ENCODE measurements around the gene ZNFX1. TPM values are rescaled to one million over a fixed set of nuclear protein-coding genes. Genes with fewer than 3 reads are reported as not detected.
"Not testable (repeated sequence)": the region's sequence is repeated elsewhere in the genome, so short reads cannot be mapped to it uniquely, and the experiment has no call there.

Gene ZNFX1
- total and polyA plus RNA-seq, 2 donors (not counting 1 experiment from before 2014, with no cell fraction given) = 10.3 to 37.9 TPM

DNA sequence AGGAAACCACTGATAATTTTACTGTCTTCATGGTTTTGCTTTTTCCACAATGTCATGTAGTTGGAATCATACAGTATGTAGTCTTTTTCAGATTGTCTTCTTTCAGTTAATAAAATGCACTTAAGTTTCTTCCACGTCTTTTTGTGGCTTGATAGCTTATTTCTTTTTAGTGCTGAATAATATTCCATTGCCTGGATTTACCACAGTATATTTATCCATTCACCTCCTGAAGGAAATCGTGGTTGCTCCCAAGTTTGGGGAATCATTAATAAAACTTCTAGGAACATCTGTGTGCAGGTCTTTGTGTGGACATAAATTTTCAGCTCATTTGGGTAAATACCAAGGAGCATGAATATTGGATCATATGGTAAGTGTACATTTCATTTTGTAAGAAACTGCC, 38.8 kb upstream of the ZNFX1 start:
- Mint-ChIP-seq H3K4me1 (peaks cover 12% of the 10 kb centered on the region), H3K27ac (no peak overlapping the region), H3K4me3 (no peak overlapping the region), H3K27me3 (peaks cover 48% of the 10 kb centered on the region), H3K9me3 (ENCODE audit: insufficient read depth) (no peaks in the 10 kb centered on the region)
- Histone ChIP-seq H3K27ac (ENCODE audit: low read length in 2 of 2) (no peak overlapping the region), H3K36me3 (replicated peaks in 1 of 2; ENCODE audit: control extremely low read depth in 1 of 2, control insufficient read depth in 1 of 2, extremely low read depth in 1 of 2, insufficient read depth in 2 of 2, low read length in 1 of 2) (no peaks in the 10 kb centered on the region), H3K4me2 (replicated peaks; ENCODE audit: low read depth, low read length, poor library complexity, severe bottlenecking) (no peak overlapping the region), H2AFZ (ENCODE audit: insufficient read depth, low read depth, low read length, poor library complexity, severe bottlenecking) (no peak overlapping the region), H4K20me1 (ENCODE audit: control insufficient read depth, insufficient read depth, low read length, poor library complexity, severe bottlenecking) (no peaks in the 10 kb centered on the region), H3K4me3 (ENCODE audit: control extremely low read depth in 1 of 5, extremely low read depth in 1 of 5, insufficient read depth in 1 of 5, low read depth in 2 of 5, low read length in 4 of 5) (no peak overlapping the region), H3K27me3 (replicated peaks in 1 of 4; ENCODE audit: control extremely low read depth in 1 of 4, control insufficient read depth in 3 of 4, insufficient read depth in 4 of 4, low read length in 3 of 4) (peaks cover 0 to 48% (median 29%) of the 10 kb centered on the region in 4 experiments), H3K9me3 (ENCODE audit: control extremely low read depth in 1 of 3, control insufficient read depth in 2 of 3, insufficient read depth in 1 of 3, low read length in 2 of 3) (peaks cover 0 to 6% (median 1%) of the 10 kb centered on the region in 3 donors), H3K79me2 (ENCODE audit: control insufficient read depth, insufficient read depth, low read length) (no peaks in the 10 kb centered on the region), H3K9ac (ENCODE audit: low read length) (no peak overlapping the region), H3K4me1 (ENCODE audit: control insufficient read depth in 2 of 2, insufficient read depth in 2 of 2, low read length in 2 of 2) (peaks cover 11 to 17% of the 10 kb centered on the region in 2 donors)
- intact Hi-C loops (cut with micrococcal nuclease) = loop anchor here (5.0 kb wide), 1 partner anchor 216 kb away; no protein-coding TSS in a partner anchor
- DNase-seq = no peak
- no peak for ATAC-seq (ENCODE audit: low read depth)
- POLR2A ChIA-PET = no interaction called here
- TF ChIP-seq, protein P1, sequence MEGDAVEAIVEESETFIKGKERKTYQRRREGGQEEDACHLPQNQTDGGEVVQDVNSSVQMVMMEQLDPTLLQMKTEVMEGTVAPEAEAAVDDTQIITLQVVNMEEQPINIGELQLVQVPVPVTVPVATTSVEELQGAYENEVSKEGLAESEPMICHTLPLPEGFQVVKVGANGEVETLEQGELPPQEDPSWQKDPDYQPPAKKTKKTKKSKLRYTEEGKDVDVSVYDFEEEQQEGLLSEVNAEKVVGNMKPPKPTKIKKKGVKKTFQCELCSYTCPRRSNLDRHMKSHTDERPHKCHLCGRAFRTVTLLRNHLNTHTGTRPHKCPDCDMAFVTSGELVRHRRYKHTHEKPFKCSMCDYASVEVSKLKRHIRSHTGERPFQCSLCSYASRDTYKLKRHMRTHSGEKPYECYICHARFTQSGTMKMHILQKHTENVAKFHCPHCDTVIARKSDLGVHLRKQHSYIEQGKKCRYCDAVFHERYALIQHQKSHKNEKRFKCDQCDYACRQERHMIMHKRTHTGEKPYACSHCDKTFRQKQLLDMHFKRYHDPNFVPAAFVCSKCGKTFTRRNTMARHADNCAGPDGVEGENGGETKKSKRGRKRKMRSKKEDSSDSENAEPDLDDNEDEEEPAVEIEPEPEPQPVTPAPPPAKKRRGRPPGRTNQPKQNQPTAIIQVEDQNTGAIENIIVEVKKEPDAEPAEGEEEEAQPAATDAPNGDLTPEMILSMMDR (IDR thresholded peaks at IDR 0.05) = no peak
- no peak for TF ChIP-seq EZH2 (IDR thresholded peaks at IDR 0.05; ENCODE audit: borderline replicate concordance, insufficient read depth, low read depth, low read length, poor library complexity, severe bottlenecking)
- WGBS (ENCODE audit: insufficient coverage) = no CpG with 5 or more reads among the region's 2 CpGs
- CTCF ChIA-PET = interaction anchor here (0.7 to 1.1 kb wide), 2 partner anchors 543 to 1819 kb away, joined by 3 to 4 read pairs; no protein-coding TSS in a partner anchor

DNA sequence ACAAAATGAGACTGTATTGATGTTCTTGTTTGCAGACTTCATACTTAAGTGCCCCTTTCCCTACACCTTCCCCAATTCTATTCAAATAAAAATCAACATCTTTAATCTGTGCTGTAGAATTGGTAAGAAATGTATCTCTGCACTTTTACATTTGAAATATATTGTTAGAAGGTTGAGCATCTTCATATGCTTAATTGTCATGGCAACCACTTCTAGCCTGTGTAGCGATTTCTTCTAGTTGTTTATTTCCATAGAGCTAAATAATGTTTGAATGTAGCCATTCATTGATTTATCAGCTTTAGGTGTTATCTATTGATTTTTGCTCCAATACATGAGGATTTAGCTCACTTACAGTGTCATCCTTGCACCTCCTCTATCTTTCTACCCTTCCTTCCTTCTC, 37.7 kb upstream of the ZNFX1 start:
- intact Hi-C loops (cut with micrococcal nuclease) = loop anchor here (5.0 kb wide), 1 partner anchor 217 kb away; no protein-coding TSS in a partner anchor
- ATAC-seq (ENCODE audit: low read depth) = no peak
- Mint-ChIP-seq H3K4me3 (no peak overlapping the region), H3K27me3 (peaks cover 43% of the 10 kb centered on the region), H3K27ac (no peak overlapping the region), H3K4me1 (peaks cover 12% of the 10 kb centered on the region), H3K9me3 (ENCODE audit: insufficient read depth) (peaks cover 2% of the 10 kb centered on the region)
- H3K4me3 ChIP-seq (ENCODE audit: control extremely low read depth in 1 of 5, extremely low read depth in 1 of 5, insufficient read depth in 1 of 5, low read depth in 2 of 5, low read length in 4 of 5) = no peak overlapping the region
- no CpG with 5 or more reads among the region's 1 CpG for WGBS (ENCODE audit: insufficient coverage)
- peaks cover 0 to 43% (median 23%) of the 10 kb centered on the region in 4 experiments for H3K27me3 ChIP-seq (replicated peaks in 1 of 4; ENCODE audit: control extremely low read depth in 1 of 4, control insufficient read depth in 3 of 4, insufficient read depth in 4 of 4, low read length in 3 of 4)
- H3K36me3 ChIP-seq (replicated peaks in 1 of 2; ENCODE audit: control extremely low read depth in 1 of 2, control insufficient read depth in 1 of 2, extremely low read depth in 1 of 2, insufficient read depth in 2 of 2, low read length in 1 of 2) = no peaks in the 10 kb centered on the region
- ChIA-PET CTCF (interaction anchor here (0.7 kb wide), 1 partner anchor 48 kb away, joined by 4 read pairs; no protein-coding TSS in a partner anchor), POLR2A (no interaction called here)
- no peaks in the 10 kb centered on the region for H4K20me1 ChIP-seq (ENCODE audit: control insufficient read depth, insufficient read depth, low read length, poor library complexity, severe bottlenecking)
- DNase-seq = no peak
- no peak overlapping the region for H2AFZ ChIP-seq (ENCODE audit: insufficient read depth, low read depth, low read length, poor library complexity, severe bottlenecking)
- no peak overlapping the region for H3K4me2 ChIP-seq (replicated peaks; ENCODE audit: low read depth, low read length, poor library complexity, severe bottlenecking)
- peaks cover 11 to 17% of the 10 kb centered on the region in 2 donors for H3K4me1 ChIP-seq (ENCODE audit: control insufficient read depth in 2 of 2, insufficient read depth in 2 of 2, low read length in 2 of 2)
- peaks cover 1 to 8% (median 1%) of the 10 kb centered on the region in 3 donors for H3K9me3 ChIP-seq (ENCODE audit: control extremely low read depth in 1 of 3, control insufficient read depth in 2 of 3, insufficient read depth in 1 of 3, low read length in 2 of 3)
- no peak overlapping the region for H3K9ac ChIP-seq (ENCODE audit: low read length)
- no peaks in the 10 kb centered on the region for H3K79me2 ChIP-seq (ENCODE audit: control insufficient read depth, insufficient read depth, low read length)
- no peak for TF ChIP-seq EZH2 (IDR thresholded peaks at IDR 0.05; ENCODE audit: borderline replicate concordance, insufficient read depth, low read depth, low read length, poor library complexity, severe bottlenecking)
- TF ChIP-seq, protein P1 (IDR thresholded peaks at IDR 0.05) = no peak
- H3K27ac ChIP-seq (ENCODE audit: low read length in 2 of 2) = no peak overlapping the region

DNA sequence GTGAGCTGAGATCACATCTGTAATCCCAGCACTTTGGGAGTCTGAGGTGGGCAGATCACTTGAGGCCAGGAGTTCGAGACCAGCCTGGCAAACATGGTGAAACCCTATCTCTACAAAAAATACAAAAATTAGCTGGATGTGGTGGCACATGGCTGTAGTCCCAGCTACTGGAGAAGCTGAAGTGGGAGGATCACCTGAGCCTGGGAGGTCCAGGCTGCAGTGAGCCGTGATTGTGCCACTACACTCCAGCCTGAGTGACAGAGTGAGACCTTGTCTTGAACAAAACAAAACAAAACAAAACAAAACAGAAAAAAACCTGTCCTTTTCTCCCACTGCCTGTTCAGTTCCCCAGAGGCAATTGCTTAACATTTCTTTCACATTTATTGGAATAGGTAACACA, 36.2 kb upstream of the ZNFX1 start:
- H3K79me2 ChIP-seq (ENCODE audit: control insufficient read depth, insufficient read depth, low read length); H3K36me3 ChIP-seq (replicated peaks in 1 of 2; ENCODE audit: control extremely low read depth in 1 of 2, control insufficient read depth in 1 of 2, extremely low read depth in 1 of 2, insufficient read depth in 2 of 2, low read length in 1 of 2); H3K4me1 Mint-ChIP-seq; H3K4me3 ChIP-seq (ENCODE audit: control extremely low read depth in 1 of 5, extremely low read depth in 1 of 5, insufficient read depth in 1 of 5, low read depth in 2 of 5, low read length in 4 of 5); H3K4me2 ChIP-seq (replicated peaks; ENCODE audit: low read depth, low read length, poor library complexity, severe bottlenecking); H3K27ac ChIP-seq (ENCODE audit: low read length in 2 of 2); H3K9ac ChIP-seq (ENCODE audit: low read length); CTCF ChIA-PET; DNase-seq; H3K4me3 Mint-ChIP-seq; H3K9me3 Mint-ChIP-seq (ENCODE audit: insufficient read depth); intact Hi-C loops (cut with micrococcal nuclease); H4K20me1 ChIP-seq (ENCODE audit: control insufficient read depth, insufficient read depth, low read length, poor library complexity, severe bottlenecking); ATAC-seq (ENCODE audit: low read depth); POLR2A ChIA-PET; H2AFZ ChIP-seq (ENCODE audit: insufficient read depth, low read depth, low read length, poor library complexity, severe bottlenecking); H3K27ac Mint-ChIP-seq: not testable (repeated sequence)
- peaks cover 0 to 28% (median 16%) of the 10 kb centered on the region in 4 experiments for H3K27me3 ChIP-seq (replicated peaks in 1 of 4; ENCODE audit: control extremely low read depth in 1 of 4, control insufficient read depth in 3 of 4, insufficient read depth in 4 of 4, low read length in 3 of 4)
- H3K4me1 ChIP-seq (ENCODE audit: control insufficient read depth in 2 of 2, insufficient read depth in 2 of 2, low read length in 2 of 2) = peaks cover 7 to 12% of the 10 kb centered on the region in 2 donors
- peaks cover 54% of the 10 kb centered on the region for H3K27me3 Mint-ChIP-seq
- 100% methylated on average over 1 of the region's 2 CpGs for WGBS (ENCODE audit: insufficient coverage)
- H3K9me3 ChIP-seq (ENCODE audit: control extremely low read depth in 1 of 3, control insufficient read depth in 2 of 3, insufficient read depth in 1 of 3, low read length in 2 of 3) = peaks cover 1 to 11% (median 4%) of the 10 kb centered on the region in 3 donors

All from B cell (primary cell).